Measurements from ENCODE around the gene RPL32.
"Not testable (repeated sequence)": the region's sequence is repeated elsewhere in the genome, so short reads cannot be mapped to it uniquely, and the experiment has no call there.

RPL32 gene

GRCh38 chr3:12868039-12869034 is 27.0 kb upstream of the RPL32 start:
- DNase-seq: peak; percentile 37

- DNase-seq: no peak
Observed at GRCh38 chr3:12866836-12867235, 25.5 kb upstream of the RPL32 start.

- no peak for DNase-seq
Observed at GRCh38 chr3:12865271-12865670, 23.9 kb upstream of the RPL32 start.

- DNase-seq: no peak
Observed at GRCh38 chr3:12862387-12862786, 21.0 kb upstream of the RPL32 start.

GRCh38 chr3:12861611-12862010 is 20.2 kb upstream of the RPL32 start:
- no peak for DNase-seq

GRCh38 chr3:12859840-12860239 is 18.5 kb upstream of the RPL32 start:
- DNase-seq: no peak

- DNase-seq: no peak
Observed at GRCh38 chr3:12856626-12857025, 15.3 kb upstream of the RPL32 start.

GRCh38 chr3:12854565-12854964 is 13.2 kb upstream of the RPL32 start:
- no peak for DNase-seq

- not testable (repeated sequence) for DNase-seq
Observed at GRCh38 chr3:12853847-12854246, 12.5 kb upstream of the RPL32 start.

- DNase-seq: no peak
Observed at GRCh38 chr3:12852201-12852600, 10.8 kb upstream of the RPL32 start.

GRCh38 chr3:12845811-12846210 is 4.4 kb upstream of the RPL32 start:
- no peak for DNase-seq

- no peak for DNase-seq
Observed at GRCh38 chr3:12842469-12842868, 1.1 kb upstream of the RPL32 start.

GRCh38 chr3:12841970-12842328 is 584 bp upstream of the RPL32 start:
- no peak for DNase-seq

- no peak for DNase-seq
Observed at GRCh38 chr3:12840591-12841148, 695 bp downstream of the RPL32 start.

- DNase-seq: not testable (repeated sequence)
Observed at GRCh38 chr3:12840148-12840547, 1.2 kb downstream of the RPL32 start.

GRCh38 chr3:12839156-12839946 is 2.0 kb downstream of the RPL32 start:
- no peak for DNase-seq

GRCh38 chr3:12838179-12838965 is 3.0 kb downstream of the RPL32 start:
- no peak for DNase-seq

- DNase-seq: no peak
Observed at GRCh38 chr3:12837295-12837986, 3.9 kb downstream of the RPL32 start.

GRCh38 chr3:12835052-12835665 is 6.2 kb downstream of the RPL32 start:
- no peak for DNase-seq

- DNase-seq: no peak
Observed at GRCh38 chr3:12833222-12834161, 7.9 kb downstream of the RPL32 start.

All from effector CD4-positive, alpha-beta T cell (primary cell).